ENCODE data around the gene ZNF177.

The ZNF177 gene

DNA sequence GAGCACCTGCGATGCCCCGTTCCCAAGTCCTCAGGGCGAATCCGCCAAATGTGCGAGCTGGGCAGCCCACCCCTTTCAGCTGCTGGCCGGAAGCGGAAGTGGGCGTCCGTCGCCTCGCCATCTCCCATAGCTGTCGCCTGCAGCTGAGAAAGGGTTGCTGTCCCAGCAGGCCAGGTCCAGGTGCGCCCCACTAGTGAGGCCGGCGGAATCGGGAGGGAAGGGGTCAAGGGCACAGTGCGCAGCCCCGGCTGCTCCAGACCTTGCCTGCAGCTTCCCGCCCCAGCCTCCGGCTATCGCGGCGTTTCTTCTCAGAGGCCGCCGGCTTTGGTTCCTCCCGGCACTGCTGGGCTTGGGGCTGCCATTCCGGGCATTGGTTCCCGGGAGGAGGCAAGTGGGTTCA, at the start of gene ZNF177:
Gene ZNF177 (plus strand): TSS at position 109 of the 400 bp plus-strand sequence. CDS start 15,299 bp downstream, outside the sequence.
- TF ChIP-seq GATA3 (IDR thresholded peaks at IDR 0.05; ENCODE audit: low read depth, low read length) (no peak), GATA2 (IDR thresholded peaks at IDR 0.05; ENCODE audit: low read depth, low read length) (no peak)

DNA sequence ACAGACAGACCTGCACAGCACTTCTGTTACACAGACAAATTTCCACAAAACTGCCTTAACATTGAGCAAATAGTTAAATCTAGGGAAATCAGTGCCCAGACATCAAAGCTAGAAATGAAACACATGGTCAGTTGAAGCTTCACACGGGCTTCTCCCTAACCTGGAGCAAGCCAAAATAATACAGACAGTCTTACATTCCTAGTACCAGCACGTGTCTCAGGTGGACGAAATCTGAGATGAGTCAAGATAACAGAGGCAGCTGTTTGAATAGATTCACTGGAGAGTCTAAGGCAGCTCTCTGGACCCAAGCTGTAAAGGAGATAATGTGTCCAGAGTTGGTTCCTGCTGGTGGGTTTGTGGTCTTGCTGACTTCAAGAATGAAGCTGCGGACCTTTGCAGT, 49.1 kb upstream of the ZNF177 start:
- TF ChIP-seq GATA2 (IDR thresholded peaks at IDR 0.05; ENCODE audit: low read depth, low read length) = no peak
- TF ChIP-seq GATA3 (IDR thresholded peaks at IDR 0.05; ENCODE audit: low read depth, low read length) = no peak

- TF ChIP-seq GATA3 (IDR thresholded peaks at IDR 0.05; ENCODE audit: low read depth, low read length) = no peak
- no peak for TF ChIP-seq GATA2 (IDR thresholded peaks at IDR 0.05; ENCODE audit: low read depth, low read length)
Observed at GRCh38 chr19:9321338-9321737, 41.5 kb upstream of the ZNF177 start.

DNA sequence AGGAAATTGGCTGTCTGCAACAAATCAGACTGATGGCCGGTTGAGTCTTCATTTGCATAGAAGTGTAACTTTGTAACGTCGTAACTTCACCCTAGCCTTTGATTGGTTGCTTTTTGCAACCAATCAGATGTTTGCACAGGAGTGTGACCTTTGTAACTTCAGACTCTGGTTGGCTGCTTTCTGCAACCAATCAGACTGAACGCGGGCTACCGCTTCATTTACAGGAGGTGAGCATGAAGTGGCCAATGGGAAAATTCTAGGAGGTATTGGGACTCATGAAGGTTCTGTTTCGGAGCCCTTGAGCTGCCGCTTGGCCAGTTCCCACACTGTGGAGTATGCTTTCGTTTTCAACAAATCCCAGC, 39.3 kb upstream of the ZNF177 start:
- TF ChIP-seq GATA2 (IDR thresholded peaks at IDR 0.05; ENCODE audit: low read depth, low read length) = no peak
- TF ChIP-seq GATA3 (IDR thresholded peaks at IDR 0.05; ENCODE audit: low read depth, low read length) = no peak

DNA sequence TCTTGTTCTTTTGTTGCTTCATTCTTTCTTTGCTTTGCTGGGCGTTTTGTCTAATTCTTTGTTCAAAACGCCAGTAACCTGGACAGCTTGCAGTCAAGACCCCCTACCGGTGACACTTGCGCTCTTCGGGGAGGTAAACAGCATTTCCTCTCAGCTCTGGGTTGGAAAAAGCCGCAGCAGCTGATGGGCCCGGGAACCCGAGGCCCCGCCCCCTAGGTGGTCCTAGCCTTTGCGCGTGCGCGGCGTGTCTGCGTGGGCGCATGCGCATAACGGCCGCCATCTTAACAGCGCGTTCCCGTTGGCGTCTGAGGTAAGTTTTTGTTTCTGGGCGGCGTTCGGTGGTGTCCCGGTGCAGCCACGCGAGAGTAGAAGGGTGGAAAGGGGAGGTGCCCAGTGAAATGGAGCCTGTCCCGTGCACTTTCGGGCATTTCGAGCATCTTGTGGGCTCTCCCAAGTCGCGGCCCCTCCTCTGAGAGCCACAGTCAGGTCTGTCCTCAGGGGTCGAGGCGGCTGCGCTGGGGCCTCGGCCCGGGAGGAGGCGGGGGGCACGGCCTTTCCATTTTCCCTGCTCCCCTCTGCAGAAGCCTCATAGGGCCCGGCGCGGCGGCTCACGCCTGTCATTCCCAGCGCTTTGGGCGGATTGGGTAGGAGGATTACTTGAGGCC, 38.8 kb upstream of the ZNF177 start, which contains the start of gene ZNF559:
Gene ZNF559 (plus strand): TSS at position 261 of the 665 bp plus-strand sequence. CDS start 14,371 bp downstream, outside the sequence.
- TF ChIP-seq GATA3 (IDR thresholded peaks at IDR 0.05; ENCODE audit: low read depth, low read length) = no peak
- TF ChIP-seq GATA2 (IDR thresholded peaks at IDR 0.05; ENCODE audit: low read depth, low read length) = no peak

GRCh38 chr19:9324584-9324962, 38.2 kb upstream of the ZNF177 start:
- TF ChIP-seq GATA3 (IDR thresholded peaks at IDR 0.05; ENCODE audit: low read depth, low read length) (no peak), GATA2 (IDR thresholded peaks at IDR 0.05; ENCODE audit: low read depth, low read length) (no peak)

- no peak for TF ChIP-seq GATA3 (IDR thresholded peaks at IDR 0.05; ENCODE audit: low read depth, low read length)
- no peak for TF ChIP-seq GATA2 (IDR thresholded peaks at IDR 0.05; ENCODE audit: low read depth, low read length)
Observed at GRCh38 chr19:9329999-9330398, 32.8 kb upstream of the ZNF177 start.

- TF ChIP-seq GATA3 (IDR thresholded peaks at IDR 0.05; ENCODE audit: low read depth, low read length) (no peak), GATA2 (IDR thresholded peaks at IDR 0.05; ENCODE audit: low read depth, low read length) (no peak)
Observed at GRCh38 chr19:9342610-9343304, 20.1 kb upstream of the ZNF177 start.

DNA sequence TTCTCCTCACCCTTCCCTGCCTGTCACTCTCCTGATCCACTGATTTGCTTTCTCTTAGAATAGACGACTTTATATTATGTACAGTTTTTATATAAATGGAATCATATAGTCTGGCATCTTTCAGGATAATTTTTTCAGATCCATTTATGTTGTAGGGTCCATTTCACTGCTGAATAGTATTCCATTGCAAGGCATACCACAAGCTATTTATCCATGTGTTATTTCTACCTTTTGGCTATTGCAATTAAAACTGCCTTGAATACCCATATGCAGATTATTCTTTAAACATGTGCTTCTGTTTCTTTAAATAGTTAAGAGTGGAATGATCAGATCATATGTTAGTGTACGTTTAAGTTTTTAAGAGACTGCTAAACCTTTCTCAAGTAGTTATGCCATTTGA, 17.8 kb upstream of the ZNF177 start:
- TF ChIP-seq GATA3 (IDR thresholded peaks at IDR 0.05; ENCODE audit: low read depth, low read length) (no peak), GATA2 (IDR thresholded peaks at IDR 0.05; ENCODE audit: low read depth, low read length) (no peak)

GRCh38 chr19:9348253-9348652, 14.6 kb upstream of the ZNF177 start:
- TF ChIP-seq GATA3 (IDR thresholded peaks at IDR 0.05; ENCODE audit: low read depth, low read length) (no peak), GATA2 (IDR thresholded peaks at IDR 0.05; ENCODE audit: low read depth, low read length) (no peak)

DNA sequence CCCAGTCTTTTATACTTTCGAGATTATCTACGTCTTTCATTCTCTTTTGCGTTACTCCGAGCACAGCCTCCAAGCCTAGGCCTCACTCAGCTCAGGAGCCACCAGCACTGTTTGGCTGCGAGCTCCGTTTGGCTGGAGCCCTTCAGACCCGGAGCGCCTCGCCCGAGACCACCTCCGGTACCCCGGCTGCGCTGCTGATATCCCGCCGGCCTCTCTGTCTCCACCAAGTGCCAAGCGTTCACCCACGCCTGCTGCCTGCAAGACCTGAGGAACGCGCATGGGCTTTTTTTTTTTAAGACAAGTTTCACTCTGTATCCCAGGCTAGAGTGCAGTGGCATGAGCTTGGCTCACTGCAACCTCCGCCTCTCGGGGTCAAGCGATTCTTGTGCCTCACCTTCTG, 14.1 kb upstream of the ZNF177 start:
- TF ChIP-seq GATA3 (IDR thresholded peaks at IDR 0.05; ENCODE audit: low read depth, low read length) (no peak), GATA2 (IDR thresholded peaks at IDR 0.05; ENCODE audit: low read depth, low read length) (no peak)

GRCh38 chr19:9352505-9352904, 10.3 kb upstream of the ZNF177 start:
- TF ChIP-seq GATA2 (IDR thresholded peaks at IDR 0.05; ENCODE audit: low read depth, low read length) (no peak), GATA3 (IDR thresholded peaks at IDR 0.05; ENCODE audit: low read depth, low read length) (no peak)

GRCh38 chr19:9353011-9353410, 9.8 kb upstream of the ZNF177 start:
- TF ChIP-seq GATA3 (IDR thresholded peaks at IDR 0.05; ENCODE audit: low read depth, low read length) = no peak
- TF ChIP-seq GATA2 (IDR thresholded peaks at IDR 0.05; ENCODE audit: low read depth, low read length) = no peak

- TF ChIP-seq GATA2 (IDR thresholded peaks at IDR 0.05; ENCODE audit: low read depth, low read length) (no peak), GATA3 (IDR thresholded peaks at IDR 0.05; ENCODE audit: low read depth, low read length) (no peak)
Observed at GRCh38 chr19:9354651-9355050, 8.2 kb upstream of the ZNF177 start.
